DND-41 (cell line): Measurements from ENCODE around the gene SMCO2.

ENCODE experiments used
- ATAC-seq: fragments of 200-7000 bp; cut with Tn5 transposase; 3 replicates; pipeline ENCODE4 v1.9.1; 2021; ENCODE audit warnings: low read depth; ENCODE audit not compliant: insufficient read depth
- DNase-seq: peaks from one replicate; pipeline ENCODE4 v3.0.0-alpha.2; 2020
- H2AFZ ChIP-seq: 2 replicates; pipeline ENCODE4 v1.6.0; 2012; ENCODE audit warnings: low read depth, low read length
- H3K27ac ChIP-seq: 2 replicates; pipeline ENCODE4 v1.5.1; 2012; ENCODE audit warnings: low read length, inconsistent platforms
- H3K27me3 ChIP-seq: fragments of 200-600 bp; sonication (generic); 2 replicates; pipeline ENCODE4 v1.6.0; 2012; ENCODE audit warnings: low read length, mild to moderate bottlenecking, inconsistent platforms; ENCODE audit not compliant: insufficient read depth, poor library complexity
- H3K36me3 ChIP-seq: 2 replicates; pipeline ENCODE4 v1.5.1; 2012; ENCODE audit warnings: low read length, inconsistent platforms; ENCODE audit not compliant: insufficient read depth
- H3K4me1 ChIP-seq: 2 replicates; pipeline ENCODE4 v1.5.1; 2012; ENCODE audit warnings: mild to moderate bottlenecking, low read length; ENCODE audit not compliant: insufficient read depth
- H3K4me2 ChIP-seq: 2 replicates; pipeline ENCODE4 v1.6.0; 2012; ENCODE audit warnings: mild to moderate bottlenecking, moderate library complexity, low read length, inconsistent platforms; ENCODE audit not compliant: insufficient read depth
- H3K4me3 ChIP-seq, 2 experiments: fragments of 200-600 bp in 1 of 2; shearing (Covaris generic) in 1 of 2; 2 replicates each; pipeline ENCODE4 v1.5.1; 2012 to 2016; ENCODE audit warnings: inconsistent platforms in 2 of 2, low read length in 2 of 2, mild to moderate bottlenecking in 2 of 2, low read depth in 1 of 2, moderate library complexity in 1 of 2
- H3K79me2 ChIP-seq: 2 replicates; pipeline ENCODE4 v1.6.0; 2012; ENCODE audit warnings: low read length, inconsistent platforms; ENCODE audit not compliant: insufficient read depth
- H3K9ac ChIP-seq: 2 replicates; pipeline ENCODE4 v1.6.0; 2012; ENCODE audit warnings: low read depth, mild to moderate bottlenecking, inconsistent platforms, low read length, moderate library complexity
- H3K9me3 ChIP-seq: 2 replicates; pipeline ENCODE4 v1.5.1; 2012; ENCODE audit warnings: low read length, moderate library complexity, mild to moderate bottlenecking, inconsistent platforms; ENCODE audit not compliant: insufficient read depth, severe bottlenecking
- H4K20me1 ChIP-seq: 2 replicates; pipeline ENCODE4 v1.6.0; 2012; ENCODE audit warnings: low read length; ENCODE audit not compliant: insufficient read depth
- EZH2 ChIP-seq: IDR thresholded peaks from 3 replicates; pipeline ENCODE4 v1.6.1; 2012; ENCODE audit warnings: borderline replicate concordance, low read depth, mild to moderate bottlenecking, moderate library complexity, low read length, inconsistent platforms; ENCODE audit not compliant: severe bottlenecking
- TF ChIP-seq, protein P1 (sequence below): IDR thresholded peaks from 2 replicates; pipeline ENCODE4 v1.5.1; 2012; ENCODE audit warnings: borderline replicate concordance, low read length, moderate library complexity, mild to moderate bottlenecking; ENCODE audit not compliant: poor library complexity, severe bottlenecking; ENCODE audit errors: extremely low read depth

Gene SMCO2

DNA sequence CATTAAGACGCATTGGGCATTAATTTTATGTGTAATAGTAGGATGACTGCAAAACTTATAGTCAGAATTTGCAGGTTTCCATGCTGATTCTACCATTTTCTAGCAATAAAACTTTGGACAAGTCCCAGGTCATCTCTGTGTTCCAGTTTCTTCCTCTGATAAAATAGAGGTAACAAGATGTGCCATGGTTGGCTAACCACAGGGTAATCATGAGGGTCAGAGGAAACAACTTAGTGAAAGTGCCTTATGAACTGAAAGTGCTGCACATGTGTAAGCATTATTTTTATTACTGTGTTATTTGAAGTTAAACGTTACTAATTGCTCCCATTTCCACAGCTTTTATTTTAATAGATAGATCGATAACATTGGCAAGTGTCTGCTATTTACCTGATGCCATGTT lies 21.1 kb downstream of the SMCO2 start:
- no peaks in the 10 kb centered on the region for H4K20me1 ChIP-seq
- no peaks in the 10 kb centered on the region for H3K9me3 ChIP-seq

GRCh38 chr12:27468241-27468640 lies 21.7 kb downstream of the SMCO2 start:
- Histone ChIP-seq H3K27ac (no peak overlapping the region), H3K27me3 (peaks cover 5% of the 10 kb centered on the region), H3K4me3 (no peak overlapping the region), H3K9ac (no peak overlapping the region), H3K36me3 (no peaks in the 10 kb centered on the region), H3K4me2 (no peak overlapping the region), H3K79me2 (no peaks in the 10 kb centered on the region), H3K9me3 (no peaks in the 10 kb centered on the region), H3K4me1 (no peaks in the 10 kb centered on the region), H2AFZ (no peak overlapping the region), H4K20me1 (no peaks in the 10 kb centered on the region)
- ATAC-seq: no peak
- no peak for DNase-seq
- TF ChIP-seq, protein P1, sequence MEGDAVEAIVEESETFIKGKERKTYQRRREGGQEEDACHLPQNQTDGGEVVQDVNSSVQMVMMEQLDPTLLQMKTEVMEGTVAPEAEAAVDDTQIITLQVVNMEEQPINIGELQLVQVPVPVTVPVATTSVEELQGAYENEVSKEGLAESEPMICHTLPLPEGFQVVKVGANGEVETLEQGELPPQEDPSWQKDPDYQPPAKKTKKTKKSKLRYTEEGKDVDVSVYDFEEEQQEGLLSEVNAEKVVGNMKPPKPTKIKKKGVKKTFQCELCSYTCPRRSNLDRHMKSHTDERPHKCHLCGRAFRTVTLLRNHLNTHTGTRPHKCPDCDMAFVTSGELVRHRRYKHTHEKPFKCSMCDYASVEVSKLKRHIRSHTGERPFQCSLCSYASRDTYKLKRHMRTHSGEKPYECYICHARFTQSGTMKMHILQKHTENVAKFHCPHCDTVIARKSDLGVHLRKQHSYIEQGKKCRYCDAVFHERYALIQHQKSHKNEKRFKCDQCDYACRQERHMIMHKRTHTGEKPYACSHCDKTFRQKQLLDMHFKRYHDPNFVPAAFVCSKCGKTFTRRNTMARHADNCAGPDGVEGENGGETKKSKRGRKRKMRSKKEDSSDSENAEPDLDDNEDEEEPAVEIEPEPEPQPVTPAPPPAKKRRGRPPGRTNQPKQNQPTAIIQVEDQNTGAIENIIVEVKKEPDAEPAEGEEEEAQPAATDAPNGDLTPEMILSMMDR: no peak
- no peak for TF ChIP-seq EZH2

More for the DNA sequence above, 21.1 kb downstream of the SMCO2 start:
- DNase-seq (no peak), ATAC-seq (no peak)
- H3K4me3 ChIP-seq: no peak overlapping the region
- H2AFZ ChIP-seq: no peak overlapping the region
- H3K4me2 ChIP-seq: no peak overlapping the region
- no peaks in the 10 kb centered on the region for H3K4me1 ChIP-seq
- TF ChIP-seq, protein P1: no peak
- TF ChIP-seq EZH2: no peak
- H3K27ac ChIP-seq: no peak overlapping the region
- H3K79me2 ChIP-seq: no peaks in the 10 kb centered on the region
- peaks cover 5% of the 10 kb centered on the region for H3K27me3 ChIP-seq
- no peak overlapping the region for H3K9ac ChIP-seq
- no peaks in the 10 kb centered on the region for H3K36me3 ChIP-seq

DNA sequence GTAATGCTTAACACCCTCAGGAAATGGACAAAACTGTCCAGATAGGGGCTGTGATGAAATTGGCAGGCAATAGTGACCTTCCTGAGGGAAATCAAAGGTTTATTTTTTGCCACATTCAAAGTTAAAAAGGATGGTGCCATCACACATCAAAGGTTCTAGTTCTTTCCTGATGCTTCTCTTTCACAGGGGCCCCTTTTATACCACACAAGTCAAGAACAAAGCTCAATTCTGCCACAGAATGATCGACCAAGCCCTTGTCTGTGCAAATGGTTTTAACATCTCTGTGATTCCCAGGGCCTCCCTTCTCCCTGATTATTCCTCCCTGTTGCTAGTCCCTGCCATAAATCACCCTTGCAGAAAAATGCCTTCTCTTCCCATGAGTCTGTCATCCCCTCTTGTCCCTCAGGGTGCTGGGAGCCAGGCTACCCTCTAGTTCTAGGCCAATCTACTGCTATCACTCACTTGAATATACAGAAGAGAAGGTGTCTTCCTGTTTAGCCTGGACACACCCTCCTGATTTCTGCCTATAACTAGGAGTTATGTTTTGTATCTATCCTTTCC lies 22.7 kb downstream of the SMCO2 start:
- TF ChIP-seq, protein P1: no peak
- TF ChIP-seq EZH2: no peak
- Histone ChIP-seq H2AFZ (no peak overlapping the region), H3K36me3 (no peaks in the 10 kb centered on the region), H3K9me3 (no peaks in the 10 kb centered on the region), H3K4me3 (no peak overlapping the region), H3K79me2 (no peaks in the 10 kb centered on the region), H3K9ac (no peak overlapping the region), H4K20me1 (no peaks in the 10 kb centered on the region), H3K4me1 (no peaks in the 10 kb centered on the region), H3K27ac (no peak overlapping the region), H3K27me3 (peaks cover 5% of the 10 kb centered on the region), H3K4me2 (no peak overlapping the region)
- DNase-seq (no peak), ATAC-seq (peak; percentile 48; the same call in 1 of the 3 replicates)
